Gastrocnemius medialis (tissue), 4 donors: ENCODE measurements around the gene GRAMD2A. TPM values are rescaled to one million over a fixed set of nuclear protein-coding genes. Genes with fewer than 3 reads are reported as not detected.
"Not testable (repeated sequence)": the region's sequence is repeated elsewhere in the genome, so short reads cannot be mapped to it uniquely, and the experiment has no call there.

Source experiments
- ATAC-seq, 2 donors: fragments of 150-250 bp; one replicate each; pipeline ENCODE4 v1.9.1; 2016
- DNase-seq, 2 donors: peaks; one replicate each; pipeline ENCODE4 v3.0.0-alpha.2; 2019
- H3K27ac ChIP-seq, 4 donors: fragments of 200-600 bp; sonication (generic); 1 replicate in 1 of 4; 2 replicates in 3 of 4; pipeline ENCODE4 v1.5.1; 2016 to 2018; ENCODE audit warnings: mild to moderate bottlenecking in 2 of 4, moderate library complexity in 1 of 4
- H3K27me3 ChIP-seq, 3 donors: fragments of 200-600 bp; sonication (generic) in 2 of 3; 1 replicate in 1 of 3; 2 replicates in 2 of 3; pipeline versions ENCODE4 v1.5.1 to v1.6.0; 2016 to 2019; ENCODE audit warnings: mild to moderate bottlenecking in 1 of 3, moderate library complexity in 1 of 3
- H3K36me3 ChIP-seq, 2 donors: fragments of 200-600 bp; sonication (generic) in 1 of 2; one replicate each; pipeline ENCODE4 v1.5.1; 2017 to 2018
- H3K4me1 ChIP-seq, 2 donors: fragments of 200-600 bp; sonication (generic) in 1 of 2; one replicate each; pipeline ENCODE4 v1.5.1; 2016 to 2017; ENCODE audit warnings: mild to moderate bottlenecking in 2 of 2
- H3K4me3 ChIP-seq, 4 donors: fragments of 200-600 bp; sonication (generic) in 3 of 4; 1 replicate in 1 of 4; 2 replicates in 3 of 4; pipeline ENCODE4 v1.5.1; 2016 to 2019; ENCODE audit warnings: mild to moderate bottlenecking in 2 of 4
- H3K9me3 ChIP-seq, 3 donors: fragments of 200-600 bp; sonication (generic) in 2 of 3; 1 replicate in 1 of 3; 2 replicates in 2 of 3; pipeline ENCODE4 v1.5.1; 2016 to 2019
- CTCF ChIP-seq, 5 experiments: fragments of 450-650 bp in 3 of 5; fragments of 200-600 bp in 2 of 5; sonication (generic) in 2 of 5; IDR thresholded peaks in 4 of 5; conservative IDR thresholded peaks in 1 of 5; 1 replicate in 4 of 5; 2 replicates in 1 of 5; pipeline ENCODE4 v1.5.1; 2016 to 2019; ENCODE audit warnings: antibody characterized with exemption in 5 of 5, mild to moderate bottlenecking in 3 of 5, moderate library complexity in 3 of 5
- POLR2A ChIP-seq, 2 donors: fragments of 450-650 bp; IDR thresholded peaks; one replicate each; pipeline ENCODE4 v1.6.1; 2017; ENCODE audit warnings: antibody characterized with exemption in 2 of 2, mild to moderate bottlenecking in 2 of 2, moderate library complexity in 2 of 2
- in situ Hi-C, 4 donors: fragments of 200-750 bp; cut with MboI; loops; one replicate each; pipeline versions ENCODE4 v1.15.0 to v1.8.0; 2017; ENCODE audit warnings: low sequenced_read_pairs in 4 of 4
- intact Hi-C: fragments of 100-400 bp; cut with DNase I; formaldehyde crosslinking; loops from one replicate; pipeline ENCODE4 v1.15.1; 2023; ENCODE audit warnings: low total_unique reads
- total RNA-seq, 4 donors: library from RNA; depleted of rRNA; stranded (reverse); fragments of >200 nt; gene quantifications; one replicate each; pipeline versions ENCODE4 v1.1.0 to v1.2.3, GENCODE V29; 2016

GRAMD2A gene
- total RNA-seq, 4 donors from 2014 or later = not detected

- Histone ChIP-seq H3K27me3 (no peaks in the 10 kb centered on the region), H3K4me3 (no peak overlapping the region), H3K4me1 (no peaks in the 10 kb centered on the region), H3K36me3 (no peaks in the 10 kb centered on the region), H3K27ac (no peak overlapping the region), H3K9me3 (no peaks in the 10 kb centered on the region)
- intact Hi-C loops = no loop called here
- DNase-seq (no peak), ATAC-seq (no peak)
- in situ Hi-C loops = loop anchor here in 3 of 4 donors (25.0 kb wide), 5 partner anchors 262 to 712 kb away; no protein-coding TSS in a partner anchor
- no peak for TF ChIP-seq POLR2A (IDR thresholded peaks at IDR 0.05)
- no peak for TF ChIP-seq CTCF (IDR thresholded peaks at IDR 0.05 in 4 of 5, conservative IDR thresholded peaks at IDR 0.05 in 1 of 5)
Observed at GRCh38 chr15:72174551-72175165, 22.9 kb downstream of the GRAMD2A start.

GRCh38 chr15:72173864-72174550, 23.6 kb downstream of the GRAMD2A start:
- Histone ChIP-seq H3K36me3 (no peaks in the 10 kb centered on the region), H3K4me3 (no peak overlapping the region), H3K27me3 (no peaks in the 10 kb centered on the region), H3K27ac (no peak overlapping the region), H3K4me1 (no peaks in the 10 kb centered on the region), H3K9me3 (no peaks in the 10 kb centered on the region)
- TF ChIP-seq CTCF (IDR thresholded peaks at IDR 0.05 in 4 of 5, conservative IDR thresholded peaks at IDR 0.05 in 1 of 5) (no peak), POLR2A (IDR thresholded peaks at IDR 0.05) (no peak)
- in situ Hi-C loops = loop anchor here in 3 of 4 donors (25.0 kb wide), 5 partner anchors 262 to 712 kb away; no protein-coding TSS in a partner anchor
- no peak for ATAC-seq
- intact Hi-C loops = no loop called here
- DNase-seq = no peak

GRCh38 chr15:72173401-72173800, 24.2 kb downstream of the GRAMD2A start:
- in situ Hi-C loops = loop anchor here in 3 of 4 donors (25.0 kb wide), 5 partner anchors 261 to 711 kb away; no protein-coding TSS in a partner anchor
- Histone ChIP-seq H3K27ac (no peak overlapping the region), H3K36me3 (no peaks in the 10 kb centered on the region), H3K4me3 (no peak overlapping the region), H3K9me3 (no peaks in the 10 kb centered on the region), H3K27me3 (no peaks in the 10 kb centered on the region), H3K4me1 (no peaks in the 10 kb centered on the region)
- TF ChIP-seq POLR2A (IDR thresholded peaks at IDR 0.05) = no peak
- no peak for TF ChIP-seq CTCF (IDR thresholded peaks at IDR 0.05 in 4 of 5, conservative IDR thresholded peaks at IDR 0.05 in 1 of 5)
- intact Hi-C loops = no loop called here
- ATAC-seq (no peak), DNase-seq (no peak)

GRCh38 chr15:72172796-72173195, 24.8 kb downstream of the GRAMD2A start:
- H3K4me3 ChIP-seq = no peak overlapping the region
- DNase-seq (no peak), ATAC-seq (no peak)
- intact Hi-C loops = no loop called here
- H3K36me3 ChIP-seq = no peaks in the 10 kb centered on the region
- no peaks in the 10 kb centered on the region for H3K9me3 ChIP-seq
- TF ChIP-seq POLR2A (IDR thresholded peaks at IDR 0.05) = no peak
- no peak for TF ChIP-seq CTCF (IDR thresholded peaks at IDR 0.05 in 4 of 5, conservative IDR thresholded peaks at IDR 0.05 in 1 of 5)
- no peak overlapping the region for H3K27ac ChIP-seq
- no peaks in the 10 kb centered on the region for H3K27me3 ChIP-seq
- in situ Hi-C loops = loop anchor here in 3 of 4 donors (25.0 kb wide), 5 partner anchors 260 to 710 kb away; no protein-coding TSS in a partner anchor
- H3K4me1 ChIP-seq = no peaks in the 10 kb centered on the region

GRCh38 chr15:72171978-72172377, 25.6 kb downstream of the GRAMD2A start:
- H3K27ac ChIP-seq, intact Hi-C loops, H3K4me3 ChIP-seq, DNase-seq, H3K27me3 ChIP-seq, H3K9me3 ChIP-seq, H3K36me3 ChIP-seq, ATAC-seq, H3K4me1 ChIP-seq: not testable (repeated sequence)
- in situ Hi-C loops = loop anchor here in 3 of 4 donors (25.0 kb wide), 5 partner anchors 260 to 710 kb away; no protein-coding TSS in a partner anchor
